IPS DF 4.7 (cell line): ENCODE data around the gene CACTIN.
"Not testable (repeated sequence)": the region's sequence is repeated elsewhere in the genome, so short reads cannot be mapped to it uniquely, and the experiment has no call there.

ENCODE experiments used
- DNase-seq: peaks from one replicate; pipeline ENCODE4 v3.0.0-alpha.2; 2013; ENCODE audit warnings: low spot score; ENCODE audit errors: extremely low read depth

CACTIN gene

GRCh38 chr19:3663838-3664237, 37.2 kb upstream of the CACTIN start:
- no peak for DNase-seq

- DNase-seq: no peak
Observed at GRCh38 chr19:3661284-3662238, 35.0 kb upstream of the CACTIN start.

DNA sequence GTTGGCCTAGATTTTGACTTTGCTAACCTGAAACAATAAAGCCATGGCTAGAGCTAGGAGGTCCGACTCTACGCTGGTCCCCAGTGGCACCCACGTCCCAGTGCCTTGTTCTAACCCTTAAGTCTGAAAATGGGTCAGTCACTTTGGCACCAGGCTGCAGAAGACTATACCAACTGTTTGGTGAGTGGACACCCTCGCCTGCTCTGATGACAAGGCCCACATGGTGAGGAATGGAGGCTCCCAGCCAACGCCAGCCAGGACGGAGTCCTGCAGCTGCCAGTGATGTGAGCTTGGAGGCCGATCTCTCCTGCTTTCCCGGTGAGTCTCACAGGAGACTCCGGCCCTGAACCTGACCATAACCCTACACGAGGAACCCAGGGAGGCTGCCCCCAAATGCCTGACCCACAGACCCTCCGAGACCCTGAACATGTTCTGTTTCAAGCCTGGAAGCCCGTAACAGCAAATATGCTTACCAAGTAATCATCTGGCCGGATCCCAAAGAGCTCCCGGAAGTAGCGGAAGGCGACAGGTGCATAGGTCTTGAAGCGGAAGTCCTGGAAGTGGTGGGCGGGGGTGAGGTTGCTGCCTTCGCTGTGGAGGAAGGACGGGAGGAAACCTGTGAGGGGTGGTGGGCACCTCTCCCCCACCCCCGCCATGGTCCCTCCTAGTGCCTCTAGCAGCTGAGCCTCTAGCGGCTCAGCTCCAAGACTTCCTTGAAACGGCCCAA, 34.1 kb upstream of the CACTIN start:
- DNase-seq: no peak

DNA sequence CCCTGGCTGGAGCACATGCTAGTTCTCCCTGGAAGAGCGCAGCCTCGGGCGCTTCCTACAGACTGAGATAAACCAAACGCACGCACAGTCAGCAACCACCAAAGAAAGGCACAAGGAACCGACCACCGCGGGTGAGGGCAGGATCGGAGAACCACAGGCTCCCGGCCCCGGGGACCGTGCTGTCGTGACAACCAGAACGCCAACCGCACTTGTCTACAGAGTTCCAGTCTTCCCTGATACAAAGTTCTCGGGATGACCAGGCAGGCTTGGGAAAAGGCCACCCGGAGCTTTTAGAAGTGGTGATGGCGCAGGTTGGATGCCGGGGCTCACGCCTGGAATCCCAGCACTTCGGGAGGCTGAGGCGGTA, 33.1 kb upstream of the CACTIN start:
- no peak for DNase-seq

DNA sequence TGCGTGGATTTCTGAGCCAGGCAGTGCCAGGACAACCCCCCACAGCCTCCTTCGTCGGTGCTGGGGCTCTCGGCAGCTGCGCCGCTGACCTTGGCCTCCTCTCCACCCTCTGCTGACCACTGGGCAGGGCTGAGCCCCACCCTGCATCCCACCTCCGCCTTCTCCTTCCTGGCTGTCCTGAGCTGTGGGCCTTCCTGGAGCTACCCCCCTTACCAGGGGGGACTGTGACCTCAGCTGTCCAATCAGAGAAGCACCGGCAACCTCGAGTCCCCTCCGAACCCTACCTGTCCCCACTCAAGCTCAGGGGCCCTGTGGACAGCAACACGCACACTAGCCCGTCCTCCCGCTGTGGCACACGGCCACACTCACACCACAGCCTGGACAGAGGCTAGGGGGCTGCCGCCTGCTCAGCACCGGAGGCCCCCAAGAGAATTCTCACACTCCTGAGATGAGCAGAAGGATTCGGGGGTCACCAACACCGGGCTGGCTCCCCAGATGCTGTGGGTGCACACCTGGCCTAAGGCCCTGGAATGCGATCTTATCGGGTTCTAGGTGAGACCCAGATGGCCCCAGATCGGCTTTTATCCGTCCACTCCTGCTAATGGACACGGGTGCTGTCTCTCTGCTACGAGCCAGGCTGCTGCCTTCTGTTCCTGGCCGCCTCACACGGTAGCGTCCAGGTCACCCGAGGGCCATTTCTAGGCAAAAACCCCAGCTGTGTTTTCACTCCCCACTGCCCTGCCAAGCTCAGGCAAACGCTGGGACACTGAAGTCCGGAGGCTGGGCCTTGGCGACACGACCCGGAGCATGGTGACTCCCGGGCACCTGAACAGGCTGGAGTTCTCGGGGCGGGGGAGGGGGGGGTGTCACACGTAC, 32.5 kb upstream of the CACTIN start:
- no peak for DNase-seq

DNA sequence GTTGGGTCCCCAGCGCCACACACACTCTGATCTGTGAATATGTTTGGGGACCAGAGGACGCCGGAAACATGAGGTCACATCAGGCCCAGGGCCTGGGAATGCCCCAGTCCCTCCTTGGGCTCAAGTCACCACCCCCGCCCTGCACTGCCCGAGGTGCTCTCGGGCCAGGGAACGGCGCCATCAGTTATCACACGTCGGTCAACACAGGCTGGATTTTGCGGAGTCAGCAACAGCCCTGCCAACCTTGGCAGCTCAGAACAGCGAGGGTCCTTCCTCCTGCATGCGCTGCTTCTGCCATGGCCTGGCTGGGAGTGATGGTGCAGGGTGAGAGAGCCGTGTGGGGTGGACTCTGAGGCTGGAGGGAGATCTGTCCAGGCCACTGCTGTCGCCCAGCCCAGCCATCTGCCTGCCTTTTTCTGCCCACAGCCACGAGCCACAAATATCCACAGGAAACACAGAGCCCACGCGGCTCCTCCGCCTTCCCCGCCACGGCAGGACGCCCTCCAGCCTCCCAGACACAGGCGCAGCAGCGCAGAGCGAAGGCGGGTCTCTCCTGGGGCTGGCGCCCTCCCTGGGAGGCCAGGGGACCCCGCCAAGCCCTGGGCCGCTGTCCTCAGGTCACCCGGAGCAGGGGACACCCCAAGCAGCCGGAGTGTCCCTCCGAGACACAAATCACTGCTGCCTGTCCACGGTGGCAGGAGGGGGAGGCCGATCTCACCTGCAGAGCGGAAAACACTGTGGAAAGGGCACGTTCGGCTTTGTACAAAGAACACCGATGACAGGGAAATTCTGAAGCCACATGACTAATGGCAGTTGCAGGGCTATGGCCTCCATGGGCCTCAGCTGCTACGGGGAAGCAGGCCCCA, 31.6 kb upstream of the CACTIN start:
- DNase-seq: no peak

DNA sequence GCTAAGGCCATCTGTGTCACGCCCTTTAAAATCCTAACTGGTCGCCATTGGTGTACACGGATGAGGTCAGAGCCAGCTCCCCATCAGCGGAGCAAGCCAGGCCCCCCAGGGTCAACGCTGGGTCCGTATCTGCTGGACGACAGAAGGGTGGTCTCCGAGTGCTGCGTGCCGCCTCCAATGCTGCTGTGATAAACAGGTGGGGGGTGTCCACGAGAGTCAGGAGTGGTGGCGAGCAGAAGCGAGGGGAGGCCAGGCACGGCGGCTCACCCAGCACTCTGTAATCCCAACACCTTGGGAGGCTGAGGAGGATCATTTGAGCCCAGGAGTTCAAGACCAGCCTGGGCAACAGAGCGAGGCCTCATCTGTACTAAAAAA, 30.8 kb upstream of the CACTIN start:
- DNase-seq: no peak

DNA sequence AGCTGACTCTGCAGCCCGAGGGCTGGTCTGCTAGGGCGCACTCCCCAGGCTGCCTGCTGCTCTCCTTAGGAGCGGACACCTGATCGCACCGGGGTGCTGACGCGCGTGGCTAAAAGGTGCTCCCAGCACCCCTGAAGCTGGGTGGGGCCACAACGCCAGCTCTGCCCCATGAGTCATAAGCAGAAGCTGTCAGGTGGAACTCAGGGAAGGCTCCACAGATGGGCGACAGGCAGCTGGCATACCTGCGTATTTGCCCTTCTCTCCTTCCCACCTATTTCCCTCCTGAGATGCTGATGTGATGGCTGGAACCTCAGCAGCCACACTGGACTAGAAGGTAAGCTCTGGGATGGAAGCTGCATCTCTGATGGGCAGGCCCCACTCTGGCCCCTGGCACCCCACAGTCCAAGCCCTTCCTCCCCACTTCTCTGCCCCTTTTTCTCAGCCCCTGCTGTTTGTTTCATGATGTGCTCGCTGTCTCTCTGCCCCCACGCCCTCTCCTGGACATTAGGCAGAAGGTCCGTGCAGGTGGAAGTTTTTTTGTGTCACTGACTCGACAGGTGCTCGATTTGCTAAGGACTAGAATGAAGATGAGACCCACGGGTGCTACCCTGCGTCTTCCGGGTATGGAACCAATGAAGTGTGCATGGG, 30.3 kb upstream of the CACTIN start:
- DNase-seq: no peak

- no peak for DNase-seq
Observed at GRCh38 chr19:3656073-3656746, 29.6 kb upstream of the CACTIN start.

- no peak for DNase-seq
Observed at GRCh38 chr19:3655402-3656072, 28.9 kb upstream of the CACTIN start.

- no peak for DNase-seq
Observed at GRCh38 chr19:3653865-3654513, 27.4 kb upstream of the CACTIN start.

DNA sequence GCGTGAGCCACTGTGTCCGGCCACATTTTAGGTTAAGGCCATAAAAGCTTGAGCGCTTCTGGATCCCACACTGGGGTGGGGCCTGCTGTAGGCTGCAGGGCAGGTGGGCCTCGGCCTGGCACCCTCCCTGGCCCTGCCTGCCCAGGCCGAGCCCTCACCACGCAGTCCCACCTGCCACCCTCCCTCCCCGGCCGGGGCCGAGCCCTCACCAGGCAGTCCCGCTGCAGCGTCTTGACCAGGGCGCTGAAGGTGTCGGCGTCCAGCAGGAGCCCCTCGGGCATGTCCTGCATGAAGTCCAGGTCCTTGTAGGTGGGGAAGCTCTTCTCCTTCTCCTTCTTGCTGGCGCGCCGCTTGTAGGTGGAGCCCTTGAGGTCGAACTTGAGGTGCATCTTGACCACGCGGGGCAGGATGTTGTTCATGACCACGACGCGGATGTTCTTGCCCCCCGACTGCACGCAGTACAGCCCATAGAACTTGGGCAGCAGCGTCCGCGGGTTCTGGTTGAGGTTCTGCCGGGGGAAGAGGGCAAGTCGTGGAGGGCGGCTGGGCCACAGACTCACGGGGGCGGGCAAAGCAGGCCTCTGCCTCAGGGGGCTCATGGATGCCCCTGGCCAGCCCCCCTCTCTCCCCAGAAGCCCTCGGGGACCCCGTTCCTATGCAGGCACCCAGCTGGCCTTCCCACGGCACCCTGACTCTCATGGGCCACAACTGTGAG, 26.6 kb upstream of the CACTIN start:
- no peak for DNase-seq

- no peak for DNase-seq
Observed at GRCh38 chr19:3652422-3652821, 25.8 kb upstream of the CACTIN start.

DNA sequence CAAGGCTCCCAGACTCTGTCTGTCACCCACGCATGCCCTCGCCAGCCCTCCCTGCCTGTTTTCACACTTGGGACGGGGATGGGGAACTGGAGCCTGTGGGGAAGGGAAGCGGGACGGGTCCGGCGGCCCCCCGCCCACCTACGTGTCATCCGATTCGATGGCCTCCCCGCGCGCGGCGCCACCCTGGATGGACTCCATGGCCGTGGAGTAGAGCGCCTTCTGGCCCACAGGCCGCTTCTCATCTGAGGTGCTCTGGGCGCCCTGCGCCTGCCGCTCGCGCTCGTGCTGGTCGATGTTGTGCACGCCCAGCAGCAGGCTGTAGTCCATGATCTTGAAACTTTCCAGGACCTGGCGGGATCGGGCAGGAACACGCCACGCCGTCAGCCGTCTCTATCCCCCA, 25.1 kb upstream of the CACTIN start:
- no peak for DNase-seq

DNA sequence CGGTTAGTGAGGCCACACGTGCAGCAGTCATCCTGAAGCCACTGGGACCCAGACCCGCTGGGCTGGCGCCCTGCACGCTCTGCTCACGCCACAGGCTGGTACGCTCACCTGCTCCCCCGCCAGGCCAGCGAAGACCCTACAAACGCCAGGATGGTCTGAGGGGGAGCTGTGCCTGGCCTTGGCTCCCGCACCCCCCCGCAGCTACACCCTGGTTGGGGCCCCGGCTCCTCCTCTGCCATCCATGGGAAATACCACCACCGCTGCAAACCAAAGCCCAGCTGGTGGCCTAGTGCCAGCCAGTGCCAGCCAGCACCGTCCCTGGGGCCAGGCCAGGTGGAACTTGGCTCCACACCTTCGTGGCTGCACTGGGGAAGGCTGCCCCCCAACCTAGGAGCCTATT, 23.3 kb upstream of the CACTIN start:
- no peak for DNase-seq

GRCh38 chr19:3648037-3648905, 21.7 kb upstream of the CACTIN start:
- no peak for DNase-seq

- not testable (repeated sequence) for DNase-seq
Observed at GRCh38 chr19:3647102-3647501, 20.5 kb upstream of the CACTIN start.
